GM23338 (cell line): ENCODE data around the gene VGLL4. TPM values are rescaled to one million over a fixed set of nuclear protein-coding genes. Genes with fewer than 3 reads are reported as not detected.
"Not testable (repeated sequence)": the region's sequence is repeated elsewhere in the genome, so short reads cannot be mapped to it uniquely, and the experiment has no call there.

Experiments used
- ATAC-seq: fragments of 200-7000 bp; cut with Tn5 transposase; 3 replicates; pipeline ENCODE4 v1.9.1; 2020
- DNase-seq: peaks from one replicate; pipeline ENCODE4 v3.0.0-alpha.2; 2015; ENCODE audit warnings: low spot score
- H2AFZ ChIP-seq: fragments of 200-600 bp; sonication (generic); 2 replicates; pipeline ENCODE4 v1.8.0; 2016; ENCODE audit warnings: antibody characterized with exemption, mild to moderate bottlenecking, moderate library complexity
- H3F3A ChIP-seq: fragments of 200-600 bp; sonication (generic); replicated peaks from 2 replicates; pipeline ENCODE4 v1.8.0; 2017; ENCODE audit warnings: antibody characterized with exemption, mixed run types, low read depth
- H3K27ac ChIP-seq: fragments of 200-600 bp; sonication (generic); 2 replicates; pipeline ENCODE4 v1.6.1; 2016; ENCODE audit warnings: low read depth
- H3K27me3 ChIP-seq: fragments of 200-600 bp; sonication (generic); 2 replicates; pipeline ENCODE4 v1.8.0; 2016; ENCODE audit warnings: mild to moderate bottlenecking, mixed run types, moderate library complexity; ENCODE audit not compliant: insufficient read depth
- H3K36me3 ChIP-seq: fragments of 200-600 bp; sonication (generic); 2 replicates; pipeline ENCODE4 v1.8.0; 2016; ENCODE audit warnings: mild to moderate bottlenecking; ENCODE audit not compliant: insufficient read depth
- H3K4me1 ChIP-seq: fragments of 200-600 bp; sonication (generic); 2 replicates; pipeline ENCODE4 v1.8.0; 2016; ENCODE audit warnings: mild to moderate bottlenecking, moderate library complexity; ENCODE audit not compliant: insufficient read depth
- H3K4me2 ChIP-seq: fragments of 200-600 bp; sonication (generic); 2 replicates; pipeline ENCODE4 v1.7.1; 2017; ENCODE audit warnings: mixed run types
- H3K4me3 ChIP-seq: fragments of 200-600 bp; sonication (generic); 2 replicates; pipeline ENCODE4 v1.6.1; 2016; ENCODE audit warnings: mixed run types
- H3K79me2 ChIP-seq: fragments of 200-600 bp; sonication (generic); replicated peaks from 2 replicates; pipeline ENCODE4 v1.8.0; 2017; ENCODE audit warnings: mild to moderate bottlenecking; ENCODE audit not compliant: insufficient read depth
- H3K9me2 ChIP-seq: fragments of 200-600 bp; sonication (generic); 2 replicates; pipeline ENCODE4 v1.8.0; 2017; ENCODE audit not compliant: insufficient read depth
- H4K20me1 ChIP-seq: fragments of 200-600 bp; sonication (generic); replicated peaks from 2 replicates; pipeline ENCODE4 v1.8.0; 2017; ENCODE audit warnings: mild to moderate bottlenecking; ENCODE audit not compliant: insufficient read depth
- H3K27ac Mint-ChIP-seq: 2 replicates; pipeline ENCODE4 v1.8.0; 2020; ENCODE audit warnings: inconsistent platforms, mild to moderate bottlenecking, moderate library complexity, mixed read lengths
- H3K27me3 Mint-ChIP-seq: 3 replicates; pipeline ENCODE4 v1.8.0; 2022; ENCODE audit warnings: low read depth, mild to moderate bottlenecking, moderate library complexity, mixed read lengths, inconsistent platforms; ENCODE audit not compliant: insufficient read depth, poor library complexity
- H3K36me3 Mint-ChIP-seq: 3 replicates; pipeline ENCODE4 v1.8.0; 2021; ENCODE audit warnings: low read depth, mild to moderate bottlenecking, inconsistent platforms, moderate library complexity, mixed read lengths
- H3K4me1 Mint-ChIP-seq: 3 replicates; pipeline ENCODE4 v1.8.0; 2020; ENCODE audit warnings: mild to moderate bottlenecking, inconsistent platforms, mixed read lengths
- H3K4me3 Mint-ChIP-seq: 3 replicates; pipeline ENCODE4 v1.8.0; 2021; ENCODE audit warnings: moderate library complexity, mild to moderate bottlenecking, inconsistent platforms, mixed read lengths
- H3K9me3 Mint-ChIP-seq: 3 replicates; pipeline ENCODE4 v1.8.0; 2020; ENCODE audit warnings: moderate library complexity, mild to moderate bottlenecking, inconsistent platforms, mixed read lengths
- EZH2 ChIP-seq: fragments of 200-600 bp; sonication (generic); IDR thresholded peaks from one replicate; pipeline ENCODE4 v1.8.0; 2017; ENCODE audit warnings: antibody characterized with exemption, mild to moderate bottlenecking, low read depth; ENCODE audit not compliant: unreplicated experiment
- ZNF331 ChIP-seq: fragments of 250-450 bp; sonication (Bioruptor Pico); IDR thresholded peaks from 2 replicates; pipeline ENCODE4 v1.5.0; 2020; ENCODE audit warnings: low read depth, mild to moderate bottlenecking, moderate library complexity
- polyA plus RNA-seq: library from polyadenylated mRNA; unstranded; fragments of >200 nt; fragmentation: Nextera tagmentation; extraction: Ambion mirVana; gene quantifications from 2 replicates; pipeline ENCODE4 v1.2.1, GENCODE V29; 2016
- total RNA-seq: library from RNA; depleted of rRNA; stranded (reverse); fragments of >200 nt; shearing (Covaris generic); gene quantifications from 2 replicates; pipeline ENCODE4 v1.2.3, GENCODE V29; 2014
- TF ChIP-seq, protein P1 (sequence below): IDR thresholded peaks from one replicate; pipeline ENCODE4 v1.6.1; 2018; ENCODE audit warnings: antibody characterized with exemption; ENCODE audit not compliant: unreplicated experiment
- TF ChIP-seq, protein P2 (sequence below): fragments of 250-450 bp; sonication (Bioruptor Pico); IDR thresholded peaks from 2 replicates; pipeline ENCODE4 v1.5.0; 2020; ENCODE audit warnings: mild to moderate bottlenecking, moderate library complexity

The VGLL4 gene
- total and polyA plus RNA-seq, 2 experiments from 2014 or later = 20.8 to 45.9 TPM

DNA sequence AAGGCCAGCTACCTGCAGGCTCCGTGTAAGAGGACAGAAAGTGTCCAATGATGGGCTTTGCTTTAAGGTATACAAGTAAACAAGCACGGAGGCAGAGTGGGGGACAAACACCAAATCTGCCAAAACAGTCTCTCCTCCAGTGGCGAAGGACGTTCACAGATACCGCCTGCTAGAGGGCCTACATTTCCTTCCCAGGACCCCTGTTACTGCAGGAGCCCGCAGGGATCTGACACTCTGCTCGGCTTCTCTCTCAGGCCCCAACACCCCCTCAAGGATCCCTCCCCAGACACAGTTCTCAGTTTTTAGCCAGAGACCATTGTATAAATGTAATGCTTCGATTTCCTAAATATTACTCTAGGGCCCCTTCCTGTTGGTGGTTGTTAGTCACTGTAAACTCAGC is 46.0 kb upstream of the VGLL4 start (continued):
- TF ChIP-seq, protein P1, sequence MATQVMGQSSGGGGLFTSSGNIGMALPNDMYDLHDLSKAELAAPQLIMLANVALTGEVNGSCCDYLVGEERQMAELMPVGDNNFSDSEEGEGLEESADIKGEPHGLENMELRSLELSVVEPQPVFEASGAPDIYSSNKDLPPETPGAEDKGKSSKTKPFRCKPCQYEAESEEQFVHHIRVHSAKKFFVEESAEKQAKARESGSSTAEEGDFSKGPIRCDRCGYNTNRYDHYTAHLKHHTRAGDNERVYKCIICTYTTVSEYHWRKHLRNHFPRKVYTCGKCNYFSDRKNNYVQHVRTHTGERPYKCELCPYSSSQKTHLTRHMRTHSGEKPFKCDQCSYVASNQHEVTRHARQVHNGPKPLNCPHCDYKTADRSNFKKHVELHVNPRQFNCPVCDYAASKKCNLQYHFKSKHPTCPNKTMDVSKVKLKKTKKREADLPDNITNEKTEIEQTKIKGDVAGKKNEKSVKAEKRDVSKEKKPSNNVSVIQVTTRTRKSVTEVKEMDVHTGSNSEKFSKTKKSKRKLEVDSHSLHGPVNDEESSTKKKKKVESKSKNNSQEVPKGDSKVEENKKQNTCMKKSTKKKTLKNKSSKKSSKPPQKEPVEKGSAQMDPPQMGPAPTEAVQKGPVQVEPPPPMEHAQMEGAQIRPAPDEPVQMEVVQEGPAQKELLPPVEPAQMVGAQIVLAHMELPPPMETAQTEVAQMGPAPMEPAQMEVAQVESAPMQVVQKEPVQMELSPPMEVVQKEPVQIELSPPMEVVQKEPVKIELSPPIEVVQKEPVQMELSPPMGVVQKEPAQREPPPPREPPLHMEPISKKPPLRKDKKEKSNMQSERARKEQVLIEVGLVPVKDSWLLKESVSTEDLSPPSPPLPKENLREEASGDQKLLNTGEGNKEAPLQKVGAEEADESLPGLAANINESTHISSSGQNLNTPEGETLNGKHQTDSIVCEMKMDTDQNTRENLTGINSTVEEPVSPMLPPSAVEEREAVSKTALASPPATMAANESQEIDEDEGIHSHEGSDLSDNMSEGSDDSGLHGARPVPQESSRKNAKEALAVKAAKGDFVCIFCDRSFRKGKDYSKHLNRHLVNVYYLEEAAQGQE = no peak
- TF ChIP-seq, protein P2, sequence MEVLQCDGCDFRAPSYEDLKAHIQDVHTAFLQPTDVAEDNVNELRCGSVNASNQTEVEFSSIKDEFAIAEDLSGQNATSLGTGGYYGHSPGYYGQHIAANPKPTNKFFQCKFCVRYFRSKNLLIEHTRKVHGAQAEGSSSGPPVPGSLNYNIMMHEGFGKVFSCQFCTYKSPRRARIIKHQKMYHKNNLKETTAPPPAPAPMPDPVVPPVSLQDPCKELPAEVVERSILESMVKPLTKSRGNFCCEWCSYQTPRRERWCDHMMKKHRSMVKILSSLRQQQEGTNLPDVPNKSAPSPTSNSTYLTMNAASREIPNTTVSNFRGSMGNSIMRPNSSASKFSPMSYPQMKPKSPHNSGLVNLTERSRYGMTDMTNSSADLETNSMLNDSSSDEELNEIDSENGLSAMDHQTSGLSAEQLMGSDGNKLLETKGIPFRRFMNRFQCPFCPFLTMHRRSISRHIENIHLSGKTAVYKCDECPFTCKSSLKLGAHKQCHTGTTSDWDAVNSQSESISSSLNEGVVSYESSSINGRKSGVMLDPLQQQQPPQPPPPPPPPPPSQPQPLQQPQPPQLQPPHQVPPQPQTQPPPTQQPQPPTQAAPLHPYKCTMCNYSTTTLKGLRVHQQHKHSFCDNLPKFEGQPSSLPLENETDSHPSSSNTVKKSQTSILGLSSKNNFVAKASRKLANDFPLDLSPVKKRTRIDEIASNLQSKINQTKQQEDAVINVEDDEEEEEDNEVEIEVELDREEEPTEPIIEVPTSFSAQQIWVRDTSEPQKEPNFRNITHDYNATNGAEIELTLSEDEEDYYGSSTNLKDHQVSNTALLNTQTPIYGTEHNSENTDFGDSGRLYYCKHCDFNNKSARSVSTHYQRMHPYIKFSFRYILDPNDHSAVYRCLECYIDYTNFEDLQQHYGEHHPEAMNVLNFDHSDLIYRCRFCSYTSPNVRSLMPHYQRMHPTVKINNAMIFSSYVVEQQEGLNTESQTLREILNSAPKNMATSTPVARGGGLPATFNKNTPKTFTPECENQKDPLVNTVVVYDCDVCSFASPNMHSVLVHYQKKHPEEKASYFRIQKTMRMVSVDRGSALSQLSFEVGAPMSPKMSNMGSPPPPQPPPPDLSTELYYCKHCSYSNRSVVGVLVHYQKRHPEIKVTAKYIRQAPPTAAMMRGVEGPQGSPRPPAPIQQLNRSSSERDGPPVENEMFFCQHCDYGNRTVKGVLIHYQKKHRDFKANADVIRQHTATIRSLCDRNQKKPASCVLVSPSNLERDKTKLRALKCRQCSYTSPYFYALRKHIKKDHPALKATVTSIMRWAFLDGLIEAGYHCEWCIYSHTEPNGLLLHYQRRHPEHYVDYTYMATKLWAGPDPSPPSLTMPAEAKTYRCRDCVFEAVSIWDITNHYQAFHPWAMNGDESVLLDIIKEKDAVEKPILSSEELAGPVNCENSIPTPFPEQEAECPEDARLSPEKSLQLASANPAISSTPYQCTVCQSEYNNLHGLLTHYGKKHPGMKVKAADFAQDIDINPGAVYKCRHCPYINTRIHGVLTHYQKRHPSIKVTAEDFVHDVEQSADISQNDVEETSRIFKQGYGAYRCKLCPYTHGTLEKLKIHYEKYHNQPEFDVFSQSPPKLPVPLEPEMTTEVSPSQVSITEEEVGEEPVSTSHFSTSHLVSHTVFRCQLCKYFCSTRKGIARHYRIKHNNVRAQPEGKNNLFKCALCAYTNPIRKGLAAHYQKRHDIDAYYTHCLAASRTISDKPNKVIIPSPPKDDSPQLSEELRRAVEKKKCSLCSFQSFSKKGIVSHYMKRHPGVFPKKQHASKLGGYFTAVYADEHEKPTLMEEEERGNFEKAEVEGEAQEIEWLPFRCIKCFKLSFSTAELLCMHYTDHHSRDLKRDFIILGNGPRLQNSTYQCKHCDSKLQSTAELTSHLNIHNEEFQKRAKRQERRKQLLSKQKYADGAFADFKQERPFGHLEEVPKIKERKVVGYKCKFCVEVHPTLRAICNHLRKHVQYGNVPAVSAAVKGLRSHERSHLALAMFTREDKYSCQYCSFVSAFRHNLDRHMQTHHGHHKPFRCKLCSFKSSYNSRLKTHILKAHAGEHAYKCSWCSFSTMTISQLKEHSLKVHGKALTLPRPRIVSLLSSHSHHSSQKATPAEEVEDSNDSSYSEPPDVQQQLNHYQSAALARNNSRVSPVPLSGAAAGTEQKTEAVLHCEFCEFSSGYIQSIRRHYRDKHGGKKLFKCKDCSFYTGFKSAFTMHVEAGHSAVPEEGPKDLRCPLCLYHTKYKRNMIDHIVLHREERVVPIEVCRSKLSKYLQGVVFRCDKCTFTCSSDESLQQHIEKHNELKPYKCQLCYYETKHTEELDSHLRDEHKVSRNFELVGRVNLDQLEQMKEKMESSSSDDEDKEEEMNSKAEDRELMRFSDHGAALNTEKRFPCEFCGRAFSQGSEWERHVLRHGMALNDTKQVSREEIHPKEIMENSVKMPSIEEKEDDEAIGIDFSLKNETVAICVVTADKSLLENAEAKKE = no peak
- TF ChIP-seq ZNF331 (no peak), EZH2 (no peak)

DNA sequence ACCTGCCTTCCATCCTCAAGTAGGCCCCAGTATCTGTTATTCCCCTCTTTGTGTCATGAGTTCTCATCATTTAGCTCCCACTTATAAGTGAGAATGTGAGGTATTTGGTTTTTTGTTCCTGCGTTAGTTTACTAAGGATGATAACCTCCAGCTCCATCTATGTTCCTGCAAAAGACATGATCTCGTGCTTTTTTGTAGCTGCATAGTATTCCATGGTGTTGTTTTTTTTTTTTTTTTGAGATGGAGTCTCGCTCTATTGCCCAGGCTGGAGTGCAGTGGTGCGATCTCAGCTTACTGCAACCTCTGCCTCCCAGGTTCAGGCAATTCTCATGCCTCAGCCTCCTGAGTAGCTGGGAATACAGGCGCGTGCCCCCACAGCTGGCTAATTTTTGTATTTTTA is 41.3 kb upstream of the VGLL4 start:
- H3K27me3 Mint-ChIP-seq, H3K27ac Mint-ChIP-seq, H3K9me3 Mint-ChIP-seq, H3K4me1 Mint-ChIP-seq, H3K4me3 ChIP-seq, H3K27me3 ChIP-seq, H2AFZ ChIP-seq, ATAC-seq, H3K79me2 ChIP-seq, H3K9me2 ChIP-seq, H3F3A ChIP-seq, H3K4me3 Mint-ChIP-seq, H3K36me3 Mint-ChIP-seq, H3K36me3 ChIP-seq, H3K27ac ChIP-seq, H3K4me2 ChIP-seq, H3K4me1 ChIP-seq, DNase-seq, H4K20me1 ChIP-seq: not testable (repeated sequence)
